GM23338 (cell line): ENCODE measurements around the gene SMAD3.

Experiments
- CREB1 ChIP-seq: fragments of 250-450 bp; sonication (Bioruptor Pico); IDR thresholded peaks from 2 replicates; pipeline ENCODE4 v1.5.0; 2020; ENCODE audit warnings: low read depth, mild to moderate bottlenecking, moderate library complexity
- CTCF ChIP-seq, 2 experiments: fragments of 200-600 bp in 1 of 2; sonication (generic) in 1 of 2; conservative IDR thresholded peaks; 2 replicates each; pipeline versions ENCODE4 v1.5.1 to v1.6.1; 2016 to 2017; ENCODE audit warnings: antibody characterized with exemption in 2 of 2, low read depth in 2 of 2, mild to moderate bottlenecking in 2 of 2, moderate library complexity in 1 of 2
- ETS1 ChIP-seq: IDR thresholded peaks from 2 replicates; pipeline ENCODE4 v1.6.1; 2016; ENCODE audit warnings: antibody characterized with exemption
- EZH2 ChIP-seq: fragments of 200-600 bp; sonication (generic); IDR thresholded peaks from one replicate; pipeline ENCODE4 v1.8.0; 2017; ENCODE audit warnings: antibody characterized with exemption, mild to moderate bottlenecking, low read depth; ENCODE audit not compliant: unreplicated experiment
- EZH2phosphoT487 ChIP-seq: fragments of 200-600 bp; sonication (generic); IDR thresholded peaks from one replicate; pipeline ENCODE4 v1.8.1; 2018; ENCODE audit warnings: antibody characterized with exemption; ENCODE audit not compliant: unreplicated experiment
- JUNB ChIP-seq: IDR thresholded peaks from one replicate; pipeline ENCODE4 v1.6.1; 2016; ENCODE audit warnings: antibody characterized with exemption; ENCODE audit not compliant: unreplicated experiment
- POLR2AphosphoS5 ChIP-seq: IDR thresholded peaks from 2 replicates; pipeline ENCODE4 v1.6.1; 2016; ENCODE audit warnings: antibody characterized with exemption, low read depth
- REST ChIP-seq: IDR thresholded peaks from one replicate; pipeline ENCODE4 v1.6.1; 2018; ENCODE audit warnings: antibody characterized with exemption; ENCODE audit not compliant: unreplicated experiment
- STAT1 ChIP-seq: IDR thresholded peaks from one replicate; pipeline ENCODE4 v1.6.1; 2016; ENCODE audit warnings: antibody characterized with exemption; ENCODE audit not compliant: unreplicated experiment
- ZNF114 ChIP-seq: fragments of 250-450 bp; sonication (Bioruptor Pico); IDR thresholded peaks from 2 replicates; pipeline ENCODE4 v1.5.0; 2020; ENCODE audit warnings: mild to moderate bottlenecking, moderate library complexity
- ZNF331 ChIP-seq: fragments of 250-450 bp; sonication (Bioruptor Pico); IDR thresholded peaks from 2 replicates; pipeline ENCODE4 v1.5.0; 2020; ENCODE audit warnings: low read depth, mild to moderate bottlenecking, moderate library complexity

DNA sequence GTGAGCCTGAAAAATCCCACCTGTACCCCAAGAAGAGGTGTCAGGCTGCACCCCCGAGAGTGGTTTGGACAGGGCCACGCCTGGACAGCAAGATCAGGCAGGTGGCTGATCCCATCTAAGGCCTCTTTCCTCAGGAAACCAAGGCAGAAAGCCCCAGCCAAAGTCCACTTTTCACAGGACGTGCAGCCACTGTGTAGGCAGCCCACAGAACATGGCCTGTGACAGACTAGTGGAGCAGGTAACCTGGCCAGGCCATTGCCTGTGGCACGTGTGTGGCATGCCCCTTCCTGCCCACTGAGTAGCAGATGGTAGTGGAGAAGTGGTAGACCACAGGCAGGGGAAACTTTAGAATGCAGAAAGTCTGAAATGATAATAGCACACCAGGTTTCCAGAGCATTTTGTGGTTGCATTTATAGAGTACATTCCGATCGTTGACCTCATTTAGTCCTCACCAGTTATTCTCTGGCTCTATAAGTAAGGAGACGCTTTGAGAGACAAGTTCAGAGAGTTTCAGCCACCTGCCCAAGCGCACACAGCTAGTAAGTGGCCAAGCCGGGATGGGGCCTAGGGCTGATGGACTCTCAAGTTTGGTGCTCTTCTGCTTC is 120.3 kb downstream of the SMAD3 start:
- TF ChIP-seq STAT1, result no peak
- TF ChIP-seq POLR2AphosphoS5, result no peak
- no peak for TF ChIP-seq CTCF (conservative IDR thresholded peaks at IDR 0.05; ENCODE audit: low read depth in 2 of 2)
- TF ChIP-seq REST, result no peak
- no peak for TF ChIP-seq EZH2
- TF ChIP-seq EZH2phosphoT487, result no peak
- no peak for TF ChIP-seq ZNF114
- TF ChIP-seq JUNB, result no peak
- no peak for TF ChIP-seq CREB1
- no peak for TF ChIP-seq ZNF331
- TF ChIP-seq ETS1, result no peak
